ENCODE results near the gene CZIB.

- TF ChIP-seq, protein P1, sequence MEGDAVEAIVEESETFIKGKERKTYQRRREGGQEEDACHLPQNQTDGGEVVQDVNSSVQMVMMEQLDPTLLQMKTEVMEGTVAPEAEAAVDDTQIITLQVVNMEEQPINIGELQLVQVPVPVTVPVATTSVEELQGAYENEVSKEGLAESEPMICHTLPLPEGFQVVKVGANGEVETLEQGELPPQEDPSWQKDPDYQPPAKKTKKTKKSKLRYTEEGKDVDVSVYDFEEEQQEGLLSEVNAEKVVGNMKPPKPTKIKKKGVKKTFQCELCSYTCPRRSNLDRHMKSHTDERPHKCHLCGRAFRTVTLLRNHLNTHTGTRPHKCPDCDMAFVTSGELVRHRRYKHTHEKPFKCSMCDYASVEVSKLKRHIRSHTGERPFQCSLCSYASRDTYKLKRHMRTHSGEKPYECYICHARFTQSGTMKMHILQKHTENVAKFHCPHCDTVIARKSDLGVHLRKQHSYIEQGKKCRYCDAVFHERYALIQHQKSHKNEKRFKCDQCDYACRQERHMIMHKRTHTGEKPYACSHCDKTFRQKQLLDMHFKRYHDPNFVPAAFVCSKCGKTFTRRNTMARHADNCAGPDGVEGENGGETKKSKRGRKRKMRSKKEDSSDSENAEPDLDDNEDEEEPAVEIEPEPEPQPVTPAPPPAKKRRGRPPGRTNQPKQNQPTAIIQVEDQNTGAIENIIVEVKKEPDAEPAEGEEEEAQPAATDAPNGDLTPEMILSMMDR (IDR thresholded peaks at IDR 0.05; ENCODE audit: control extremely low read depth in 1 of 3, insufficient read depth in 1 of 3, low read depth in 1 of 3, low read length in 3 of 3), result no peak
- no peak for TF ChIP-seq POU5F1 (IDR thresholded peaks at IDR 0.05; ENCODE audit: low read depth, low read length)
These were observed 21.4 kb upstream of the CZIB start for GRCh38 chr1:53241828-53242227.
